Sciatic nerve (tissue), 2 donors: ENCODE measurements around the gene NTN5. TPM values are rescaled to one million over a fixed set of nuclear protein-coding genes. Genes with fewer than 3 reads are reported as not detected.
"Not testable (repeated sequence)": the region's sequence is repeated elsewhere in the genome, so short reads cannot be mapped to it uniquely, and the experiment has no call there.

Experiments
- ATAC-seq: fragments of 200-7000 bp; cut with Tn5 transposase; one replicate; pipeline ENCODE4 v1.9.1; 2020; ENCODE audit warnings: mild to moderate bottlenecking, moderate library complexity
- DNase-seq: peaks from one replicate; pipeline ENCODE4 v3.0.0-alpha.2; 2020; ENCODE audit warnings: low spot score
- intact Hi-C: fragments of 100-400 bp; cut with DNase I; formaldehyde crosslinking; loops from one replicate; pipeline ENCODE4 v1.14.2; 2022
- total RNA-seq: library from RNA; stranded (reverse); fragmentation: NEBNext Ultra II Directional; extraction: Animal tissue kit (Norgen Biotek cat#: 25700); gene quantifications from one replicate; pipeline ENCODE4 v1.2.1, GENCODE V29; 2021
- donor health status: DM: no; HTN: no; CAD: no.
- donor health status: DM: no; HTN: no; CAD: no.

The NTN5 gene, protein sequence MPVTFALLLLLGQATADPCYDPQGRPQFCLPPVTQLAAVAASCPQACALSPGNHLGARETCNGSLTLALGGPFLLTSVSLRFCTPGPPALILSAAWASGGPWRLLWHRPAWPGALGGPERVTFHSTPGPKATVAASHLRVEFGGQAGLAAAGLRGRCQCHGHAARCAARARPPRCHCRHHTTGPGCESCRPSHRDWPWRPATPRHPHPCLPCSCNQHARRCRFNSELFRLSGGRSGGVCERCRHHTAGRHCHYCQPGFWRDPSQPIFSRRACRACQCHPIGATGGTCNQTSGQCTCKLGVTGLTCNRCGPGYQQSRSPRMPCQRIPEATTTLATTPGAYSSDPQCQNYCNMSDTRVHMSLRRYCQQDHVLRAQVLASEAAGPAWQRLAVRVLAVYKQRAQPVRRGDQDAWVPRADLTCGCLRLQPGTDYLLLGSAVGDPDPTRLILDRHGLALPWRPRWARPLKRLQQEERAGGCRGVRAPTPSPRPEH
- 1.4 TPM for total RNA-seq

DNA sequence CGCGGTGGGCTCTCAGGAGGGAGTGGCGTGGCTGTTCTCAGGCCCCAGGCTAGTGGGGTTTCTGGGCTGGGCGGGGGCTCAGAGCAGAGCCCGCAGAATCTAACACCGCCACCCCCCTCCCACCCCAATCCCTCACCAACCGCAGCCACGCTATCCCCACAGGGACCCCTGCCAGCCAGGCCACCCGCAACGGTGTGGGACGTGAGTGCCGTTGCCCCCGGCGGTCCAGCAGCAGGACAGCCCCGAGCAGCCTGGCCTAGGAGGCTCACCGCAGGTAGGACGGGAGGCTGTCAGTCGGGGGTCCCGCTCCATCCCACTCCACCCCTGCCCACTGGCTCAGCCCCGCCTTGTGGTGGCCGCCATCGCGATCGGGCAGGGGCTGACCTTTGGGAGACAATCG, at the start of gene NTN5:
Gene NTN5, minus strand, starts transcription at position 24 of the 400 bp plus-strand sequence. CDS start 2,031 bp downstream, outside the sequence.
- no peak for ATAC-seq
- DNase-seq: no peak
- intact Hi-C loops: loop anchor here (10.0 kb wide), 1 partner anchor 172 kb away; no protein-coding TSS in a partner anchor

DNA sequence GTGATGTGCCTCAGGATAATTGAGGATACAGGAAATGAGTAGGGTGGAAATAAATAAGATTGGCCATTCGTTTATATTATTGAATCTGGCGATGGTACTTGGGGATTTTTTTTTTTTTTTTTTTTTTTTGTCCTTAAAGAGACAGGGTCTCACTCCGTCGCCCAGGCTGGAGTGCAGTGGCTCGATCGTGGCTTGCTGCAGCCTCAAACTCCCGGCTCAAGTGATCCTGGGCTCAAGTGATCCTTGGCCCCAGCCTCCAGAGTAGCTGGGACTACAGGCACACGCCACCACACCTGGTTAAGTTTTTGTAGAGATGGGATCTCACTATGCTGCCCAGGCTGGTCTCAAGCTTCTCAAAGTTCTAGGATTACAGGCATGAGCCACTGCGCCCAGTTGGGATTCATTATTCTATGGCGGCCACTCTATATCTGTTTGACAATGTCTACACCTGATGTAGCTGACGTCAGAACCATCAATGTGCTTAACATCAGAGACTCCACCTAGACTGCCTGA, 49.4 kb upstream of the NTN5 start:
- no peak for DNase-seq
- intact Hi-C loops: no loop called here
- ATAC-seq: no peak

DNA sequence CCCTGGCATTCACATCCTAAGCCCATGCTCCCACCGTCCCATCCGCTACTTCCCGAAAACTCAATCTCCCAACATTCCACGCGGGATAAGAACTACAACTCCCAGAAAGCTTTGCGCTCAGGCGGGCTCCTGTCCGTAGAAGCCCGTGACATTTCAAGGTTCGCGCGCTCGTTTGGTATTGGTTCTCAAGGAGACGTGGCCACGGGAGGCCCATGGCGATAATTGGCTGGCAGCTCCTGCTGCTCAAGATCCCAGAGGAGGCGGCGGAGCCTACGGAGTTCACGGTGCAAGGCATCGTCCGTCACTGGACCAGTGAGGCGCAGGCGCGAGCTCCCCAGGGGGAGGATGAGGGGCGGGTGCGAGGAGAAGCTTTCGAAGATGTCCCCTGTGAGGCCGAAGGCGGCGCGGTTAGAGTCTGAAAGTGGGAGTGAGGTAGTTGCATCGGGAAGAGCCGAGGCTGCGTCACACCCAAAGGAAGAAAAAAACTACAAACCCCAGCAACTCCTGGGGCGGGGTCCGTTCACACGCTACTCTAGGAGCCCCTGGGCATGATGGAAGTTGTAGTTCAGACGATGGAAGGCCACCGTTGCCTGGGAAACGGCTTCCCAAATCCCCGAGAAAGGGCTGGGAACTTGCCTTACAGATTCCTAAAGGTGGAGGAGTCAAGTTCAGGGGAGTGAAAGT, 47.9 kb upstream of the NTN5 start:
- peak; percentile 92 for ATAC-seq

DNA sequence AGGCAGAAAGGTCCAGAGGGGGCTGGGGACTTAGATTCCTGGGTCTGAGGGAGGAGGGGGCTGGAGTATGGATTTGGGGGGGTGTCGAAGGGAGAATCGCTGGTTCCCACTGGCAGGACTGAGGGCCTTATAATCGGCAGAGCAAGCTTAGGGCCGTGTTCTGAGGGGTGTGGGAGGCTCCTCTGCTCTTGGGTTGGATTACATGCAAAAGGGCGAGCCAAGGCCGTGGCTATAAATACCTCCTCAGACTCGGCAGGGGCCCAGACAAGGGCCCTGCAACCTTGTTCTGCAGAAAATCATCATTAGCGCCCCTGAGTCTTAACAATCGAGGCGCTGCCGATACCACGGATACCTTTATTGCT, 47.4 kb upstream of the NTN5 start:
- DNase-seq (no peak), ATAC-seq (peak; percentile 0)
- intact Hi-C loops: no loop called here

More for the DNA sequence above, 47.9 kb upstream of the NTN5 start:
- intact Hi-C loops: no loop called here
- peak; percentile 99 for DNase-seq

DNA sequence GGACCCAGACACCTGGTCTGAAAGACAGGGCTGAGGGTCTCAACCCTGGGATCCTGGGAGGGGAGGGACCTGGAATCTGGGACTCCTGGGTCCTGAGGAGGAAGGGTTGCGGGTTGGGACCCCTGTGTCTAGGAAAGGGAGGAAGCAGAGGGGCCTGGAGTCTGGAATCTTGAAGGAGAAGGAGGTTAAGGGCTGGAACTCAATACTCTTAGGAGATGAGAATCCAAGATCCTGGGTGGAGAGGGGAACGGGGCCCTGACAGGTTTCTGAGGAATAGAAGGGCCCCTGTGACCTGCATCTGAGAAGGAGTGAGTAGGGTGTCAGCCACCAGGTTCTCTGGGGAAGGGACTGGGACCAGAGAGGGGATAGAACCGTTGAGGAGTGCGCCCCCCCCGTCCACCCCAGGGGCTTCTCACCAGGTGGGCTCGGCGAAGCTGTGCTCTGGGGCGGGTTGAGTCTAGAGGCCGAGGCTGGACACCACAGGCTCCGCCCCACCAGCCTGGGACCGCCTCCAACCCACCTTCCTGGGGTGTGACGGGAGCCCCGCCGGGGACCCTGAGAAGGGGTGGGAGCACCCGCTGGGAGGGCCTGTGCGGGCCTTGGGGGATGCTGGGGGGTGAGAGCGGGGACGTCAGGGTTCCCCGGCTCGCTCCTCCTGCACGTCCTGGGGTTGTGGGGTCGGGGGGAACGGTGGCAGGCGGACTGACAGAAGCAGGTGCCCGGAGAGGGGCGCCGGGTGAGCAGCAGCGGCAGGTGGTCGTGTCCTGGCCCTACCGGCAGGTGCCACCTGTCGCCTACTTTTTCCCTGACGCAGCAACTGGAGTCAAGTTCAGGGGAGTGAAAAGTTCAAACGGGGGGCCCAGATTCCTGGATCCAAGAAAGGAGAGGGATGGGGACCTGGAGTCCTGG, 46.7 kb upstream of the NTN5 start, which contains the start of gene MAMSTR:
Gene MAMSTR, minus strand, starts transcription at position 463 of the 909 bp plus-strand sequence. CDS start 694 bp downstream, outside the sequence.
- ATAC-seq (no peak), DNase-seq (peak; percentile 70)
- intact Hi-C loops: no loop called here

DNA sequence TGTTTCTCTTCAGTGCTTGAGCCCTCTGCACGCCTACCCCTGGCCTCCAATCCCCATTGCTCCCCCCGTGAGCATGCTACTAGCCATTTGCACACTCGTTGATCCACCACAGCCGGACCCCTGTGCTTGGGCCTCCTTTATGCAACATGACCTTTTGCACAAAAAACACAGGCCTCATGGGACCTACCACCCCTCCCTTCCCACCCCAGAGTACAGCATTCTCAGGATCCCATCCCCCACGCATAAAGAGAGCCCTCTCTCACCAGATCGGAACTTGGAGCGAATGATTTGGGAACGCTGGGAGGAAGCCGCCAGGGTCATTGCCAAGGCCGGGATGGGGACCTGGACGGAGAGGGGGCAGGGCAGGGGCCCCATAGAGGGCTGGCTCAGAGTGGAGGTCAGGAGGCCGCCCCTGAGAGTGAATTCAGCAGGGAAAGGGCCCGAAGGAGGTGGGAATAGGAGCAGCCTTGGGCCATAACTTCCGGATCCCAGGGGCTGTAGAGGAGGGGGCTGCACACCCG, 46.0 kb upstream of the NTN5 start:
- no peak for ATAC-seq
- intact Hi-C loops: no loop called here
- no peak for DNase-seq

DNA sequence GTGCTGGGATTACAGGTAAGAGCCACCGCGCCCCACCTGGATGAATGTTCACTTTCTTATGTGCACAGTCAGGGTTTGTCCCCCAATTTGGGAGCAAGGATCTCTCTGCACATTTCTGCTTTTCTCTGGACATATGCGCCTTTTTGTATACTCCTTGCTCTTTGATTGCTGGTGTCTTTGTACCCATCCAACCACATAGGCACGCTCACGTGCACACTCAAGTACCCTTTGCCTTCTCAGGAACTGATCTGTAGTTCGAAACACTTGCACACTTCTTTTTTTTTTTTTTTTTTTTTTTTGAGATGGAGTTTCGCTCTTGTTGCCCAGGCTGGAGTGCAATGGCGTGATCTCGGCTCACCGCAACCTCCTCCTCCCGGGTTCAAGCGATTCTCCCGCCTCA, 45.3 kb upstream of the NTN5 start:
- ATAC-seq, intact Hi-C loops, DNase-seq: not testable (repeated sequence)

DNA sequence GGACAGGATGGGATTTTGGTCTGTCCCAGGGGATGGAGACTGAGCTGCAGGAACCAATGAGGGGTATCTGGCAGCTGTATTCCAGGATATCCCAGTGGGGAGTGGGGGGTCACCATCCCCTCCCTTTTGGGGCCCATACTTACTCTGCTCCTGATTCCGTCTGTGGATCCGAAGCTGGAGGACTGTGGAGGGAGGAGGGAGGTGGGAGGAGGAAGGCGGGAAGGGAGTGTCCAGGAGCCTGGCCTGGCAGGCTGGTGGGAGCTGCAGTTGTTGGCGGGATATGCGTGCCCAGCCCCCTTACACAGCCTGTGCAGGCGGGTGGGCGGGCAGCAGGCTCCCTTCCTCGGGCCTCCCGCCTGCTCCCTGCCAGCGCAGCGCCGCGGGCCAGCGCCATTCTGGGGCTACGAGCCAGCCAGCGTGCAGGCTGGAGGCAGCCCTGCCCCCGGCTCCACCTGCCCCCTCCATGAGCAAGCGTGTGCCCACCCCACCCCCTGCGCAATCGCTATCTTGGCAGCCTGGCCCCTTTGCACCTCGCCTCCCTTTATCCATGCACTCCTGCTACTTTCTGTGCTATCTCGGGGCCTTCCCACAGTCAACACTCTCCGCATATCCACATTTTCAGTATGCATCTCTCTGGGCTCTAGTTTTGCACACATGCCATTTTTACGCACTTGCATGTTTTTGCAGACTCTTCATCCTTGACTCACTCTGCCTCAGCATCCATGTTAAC, 43.9 kb upstream of the NTN5 start:
- intact Hi-C loops: no loop called here
- peak; percentile 77 for DNase-seq
- ATAC-seq: peak; percentile 0

DNA sequence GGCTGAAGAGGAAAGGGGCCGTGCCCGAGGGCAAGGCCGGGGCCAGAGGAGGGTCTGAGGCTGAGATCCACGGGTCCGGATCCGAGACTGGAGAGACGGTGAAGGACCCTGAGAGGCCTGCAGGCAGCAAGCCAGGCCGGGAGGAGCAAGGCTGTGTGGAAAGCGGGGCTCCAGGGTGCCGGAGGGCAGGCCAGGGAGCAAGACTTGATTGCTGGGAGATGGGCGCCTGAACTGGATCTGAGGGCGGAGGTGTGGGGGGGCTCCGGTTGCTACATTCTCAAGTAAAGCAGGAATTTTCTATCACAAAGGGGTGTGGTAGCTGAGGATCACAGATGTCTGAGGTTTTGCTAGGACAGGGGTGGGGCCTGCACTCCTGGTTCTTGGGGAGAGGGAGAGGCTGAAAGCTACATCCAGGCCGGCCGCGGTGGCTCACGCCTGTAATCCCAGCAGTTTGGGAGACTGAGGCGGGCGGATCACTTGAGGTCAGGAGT, 42.9 kb upstream of the NTN5 start:
- ATAC-seq: peak; percentile 3
- no peak for DNase-seq
- intact Hi-C loops: no loop called here

DNA sequence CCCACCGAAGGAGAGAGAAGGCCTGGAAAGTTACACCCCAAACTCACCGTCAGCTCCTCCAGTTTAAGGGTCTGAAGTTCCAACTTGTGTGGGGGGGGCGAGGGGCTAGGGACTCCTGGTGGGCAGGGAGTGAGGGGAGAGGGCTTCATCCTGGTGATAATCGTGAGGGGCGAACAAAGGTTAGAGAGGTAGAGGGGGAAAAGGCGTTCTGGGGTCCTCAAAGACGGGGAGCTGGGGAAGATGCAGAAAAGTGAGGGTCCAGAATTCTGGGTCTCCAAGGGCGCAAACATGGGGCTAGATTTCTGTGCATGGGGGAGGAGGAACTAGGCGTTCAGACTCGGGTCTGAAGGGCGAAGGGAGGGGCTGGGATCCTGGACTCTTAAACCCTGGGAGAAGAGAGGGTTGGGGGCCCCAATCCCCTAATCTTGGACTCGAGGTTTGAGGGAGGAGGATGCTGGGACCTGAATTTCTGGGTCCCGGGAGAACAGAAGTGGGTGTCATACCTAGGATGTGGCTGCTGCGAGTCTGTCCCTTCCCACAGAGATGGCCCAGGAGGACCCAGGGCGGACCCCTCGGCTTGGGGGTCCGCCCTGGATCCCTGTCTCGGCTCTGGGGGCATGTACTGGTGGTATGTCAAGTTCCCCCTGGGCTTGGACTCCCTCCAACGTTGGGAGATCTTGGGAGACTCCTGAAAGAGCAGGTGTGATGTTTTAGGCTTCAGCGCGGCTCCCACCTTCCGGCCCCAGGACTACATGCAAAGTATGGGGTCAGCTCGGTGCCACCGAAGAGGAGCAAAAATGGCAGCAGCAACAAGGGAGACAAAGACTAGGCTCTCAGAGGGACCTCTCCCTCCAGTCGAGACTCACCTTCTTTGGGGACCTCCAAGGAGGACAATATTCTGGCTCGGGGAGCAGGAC, 42.2 kb upstream of the NTN5 start:
- DNase-seq (peak; percentile 69), ATAC-seq (no peak)
- intact Hi-C loops: no loop called here

DNA sequence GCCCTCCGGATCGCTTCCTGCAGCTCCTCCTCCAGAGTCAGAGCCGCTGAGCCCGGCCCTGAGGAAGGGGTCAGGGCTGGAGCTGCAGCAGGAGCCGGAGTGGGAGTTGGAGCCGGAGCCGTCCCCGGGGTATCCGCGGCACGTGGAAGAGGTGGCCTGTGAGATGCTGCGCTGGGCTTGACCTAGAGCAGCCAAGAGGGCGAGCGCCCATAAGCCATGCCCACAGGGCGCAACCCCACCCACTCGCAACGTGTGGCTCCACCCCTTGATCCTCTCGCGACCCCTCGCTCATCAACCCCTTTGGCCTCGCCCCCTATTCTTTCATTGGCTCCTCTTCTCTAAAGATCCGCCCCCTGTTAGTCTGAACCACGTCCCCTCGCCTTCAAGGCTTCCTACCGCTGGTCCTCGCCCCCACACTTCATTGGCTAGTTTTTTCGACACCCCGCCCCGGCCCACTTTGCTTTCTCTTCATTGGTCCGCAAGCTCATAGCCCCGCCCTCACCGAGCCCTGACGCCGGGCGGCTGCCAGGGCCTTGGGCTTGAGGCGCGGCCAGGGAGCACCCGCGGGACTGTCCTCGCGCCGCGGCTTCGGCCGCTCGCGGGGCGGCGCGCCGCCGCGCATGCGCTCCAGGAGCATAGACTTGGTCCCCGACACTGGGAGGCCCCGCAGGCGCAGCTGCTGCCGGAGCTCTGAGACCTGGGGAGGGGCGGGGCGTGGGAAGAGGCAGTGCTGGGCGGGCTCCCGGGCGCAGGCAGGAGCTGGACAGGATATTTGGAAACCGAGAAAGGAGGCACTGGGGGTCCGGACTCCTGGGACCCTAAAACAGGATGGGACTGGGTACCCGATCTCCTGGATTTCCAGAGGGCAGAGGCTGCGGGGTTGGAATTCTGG, 41.3 kb upstream of the NTN5 start:
- peak; percentile 92 for ATAC-seq

DNA sequence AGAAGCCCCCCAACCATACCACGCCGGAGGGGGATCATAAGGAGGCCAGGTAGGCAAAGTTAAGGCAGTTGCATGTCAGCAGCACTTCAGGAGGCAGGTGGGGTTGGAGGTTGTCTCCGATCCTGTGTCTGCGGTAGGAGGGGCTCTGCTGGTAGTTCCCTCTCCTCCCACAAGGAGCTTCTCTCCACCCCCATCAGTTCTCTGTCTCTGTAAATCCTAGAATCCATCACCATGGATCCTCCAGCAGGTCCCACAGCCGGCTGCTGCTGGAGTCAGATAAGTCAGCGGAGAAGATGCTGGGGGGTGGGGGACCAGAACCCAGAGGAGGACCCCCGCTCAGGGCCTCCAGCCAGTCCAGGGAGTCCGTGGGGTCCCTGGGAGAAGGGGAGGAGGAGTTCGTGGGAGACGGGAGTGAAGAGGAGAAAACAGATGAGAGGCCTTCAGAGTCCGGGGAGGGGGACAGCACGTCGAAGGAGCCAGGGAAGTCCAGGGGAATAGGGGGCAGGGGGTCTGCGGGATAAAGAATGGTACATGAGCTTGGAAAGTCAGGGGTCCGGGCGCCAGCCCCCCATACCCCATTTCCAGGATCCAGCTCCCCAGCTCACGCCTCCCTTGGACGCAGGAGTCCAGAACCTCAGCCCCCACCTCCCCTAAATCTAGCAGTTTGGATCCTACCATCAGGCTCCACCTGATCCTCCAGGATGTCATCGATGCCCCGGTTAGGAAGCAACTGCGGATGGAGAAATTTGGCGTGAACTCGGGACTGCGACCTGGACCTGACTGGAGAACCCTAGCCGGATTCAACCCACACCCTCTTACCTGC, 40.4 kb upstream of the NTN5 start:
- DNase-seq: no peak
- intact Hi-C loops: no loop called here
- ATAC-seq: no peak

More for the DNA sequence above, 41.3 kb upstream of the NTN5 start:
- intact Hi-C loops: no loop called here
- peak; percentile 99 for DNase-seq

DNA sequence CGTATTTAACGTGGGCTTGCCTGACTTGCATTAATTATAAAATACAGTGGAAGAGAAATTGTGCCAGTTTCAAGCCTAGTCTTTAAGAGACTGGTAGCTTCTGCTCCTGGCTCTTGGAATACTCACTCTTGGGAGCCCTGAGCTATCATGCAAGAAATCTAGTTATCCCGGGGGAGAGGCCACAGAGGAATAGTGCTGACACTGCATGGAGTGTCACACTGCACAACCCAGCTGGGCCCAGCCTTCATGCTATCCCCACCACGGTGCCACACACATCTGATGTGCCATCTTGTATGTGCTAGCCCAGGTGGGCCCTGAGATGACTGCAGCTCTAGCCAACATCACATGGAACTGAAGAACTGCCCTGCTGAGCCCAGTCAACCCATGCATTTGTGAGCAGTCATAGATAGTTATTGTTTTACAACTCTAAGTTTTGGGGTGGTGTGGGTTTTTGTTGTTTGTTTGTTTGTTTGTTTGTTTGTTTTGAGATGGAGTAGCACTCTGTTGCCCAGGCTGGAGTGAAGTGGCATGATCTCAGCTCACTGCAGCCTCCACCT, 38.4 kb upstream of the NTN5 start:
- intact Hi-C loops: no loop called here
- DNase-seq: no peak
- no peak for ATAC-seq

DNA sequence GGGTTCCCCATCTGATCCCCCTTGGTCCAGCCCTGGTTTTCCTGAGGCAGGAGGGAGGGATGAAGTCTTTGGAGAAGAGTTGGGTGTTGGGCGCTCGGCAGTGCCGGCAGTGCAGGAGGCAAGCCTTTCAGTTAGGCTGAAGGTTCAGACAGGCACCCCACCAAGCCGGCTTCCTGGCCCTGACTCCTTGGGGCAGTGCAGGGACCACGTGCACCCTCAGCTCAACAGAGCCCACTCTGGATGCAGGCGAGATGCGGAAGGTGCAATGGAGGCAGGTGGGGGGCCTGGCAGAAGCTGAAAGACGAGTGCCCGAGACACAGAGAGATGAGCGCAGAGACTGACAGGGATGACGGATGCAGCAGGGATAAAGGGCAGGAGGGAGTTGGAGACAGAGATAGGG, 35.7 kb upstream of the NTN5 start:
- no peak for ATAC-seq
- no peak for DNase-seq
- intact Hi-C loops: no loop called here

DNA sequence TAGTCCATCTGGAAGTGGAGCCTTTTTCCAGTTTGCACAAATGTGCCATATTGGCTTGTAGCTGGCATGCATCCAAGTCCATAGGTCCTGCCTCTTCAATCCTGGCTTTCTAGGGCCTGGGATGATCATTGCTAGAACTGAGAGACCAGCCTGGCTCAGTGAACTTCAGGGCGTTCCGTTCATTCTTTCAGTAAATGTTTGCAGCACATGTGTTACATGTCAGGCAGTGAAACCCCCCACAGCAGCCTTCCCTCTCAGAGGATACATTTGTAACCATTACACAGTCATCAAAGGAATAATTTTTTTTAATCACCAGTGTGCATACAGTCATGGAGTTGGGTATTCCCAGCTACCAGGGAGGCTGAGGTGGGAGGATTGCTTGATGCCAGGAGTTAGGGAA, 32.6 kb upstream of the NTN5 start:
- DNase-seq: no peak
- no peak for ATAC-seq
- intact Hi-C loops: no loop called here
